SK-N-SH (cell line): ENCODE measurements around the gene ASIC4. TPM values are rescaled to one million over a fixed set of nuclear protein-coding genes. Genes with fewer than 3 reads are reported as not detected.

Source experiments
- CTCF ChIA-PET: fragments of 300-600, 350-600 bp; formaldehyde crosslinking; extraction: SDS; loops from one replicate; lab custom pipeline; 2021; lab: Yijun Ruan, JAX
- POLR2A ChIA-PET: fragments of 350-600 bp; sonication (Branson Sonifier 250); formaldehyde crosslinking; extraction: SDS; loops from one replicate; lab custom pipeline; 2020; ENCODE audit warnings: antibody characterized with exemption, inconsistent platforms; lab: Yijun Ruan, JAX
- DNase-seq: peaks from one replicate; pipeline ENCODE4 v3.0.0; 2012
- H2AFZ ChIP-seq: fragments of 200-600 bp; sonication (generic); 2 replicates; pipeline ENCODE4 v1.8.1; 2016; ENCODE audit warnings: antibody characterized with exemption, mild to moderate bottlenecking, low read depth
- H3F3A ChIP-seq: fragments of 200-600 bp; sonication (generic); replicated peaks from 2 replicates; pipeline ENCODE3; 2016; ENCODE audit warnings: antibody characterized with exemption, mild to moderate bottlenecking; ENCODE audit not compliant: insufficient read depth
- H3K27ac ChIP-seq, 2 experiments: fragments of 200-500 bp in 1 of 2; fragments of 200-600 bp in 1 of 2; sonication (Bioruptor generic) in 1 of 2; sonication (generic), shearing (Covaris generic) in 1 of 2; 2 replicates each; pipeline versions ENCODE4 v1.5.1 to v1.6.1; 2014 to 2016; ENCODE audit warnings: low read depth in 2 of 2, inconsistent platforms in 1 of 2, low read length in 1 of 2, mild to moderate bottlenecking in 1 of 2, mixed read lengths in 1 of 2
- H3K27me3 ChIP-seq: fragments of 200-600 bp; sonication (generic), shearing (Covaris generic); 2 replicates; pipeline ENCODE4 v1.6.1; 2016; ENCODE audit warnings: mixed run types; ENCODE audit not compliant: insufficient read depth
- H3K36me3 ChIP-seq, 2 experiments: fragments of 200-500 bp in 1 of 2; fragments of 200-600 bp in 1 of 2; sonication (Bioruptor generic) in 1 of 2; sonication (generic) in 1 of 2; replicated peaks in 1 of 2; 2 replicates each; pipeline versions ENCODE3 to v1.5.1; 2014 to 2016; ENCODE audit warnings: low read length in 1 of 2, mild to moderate bottlenecking in 1 of 2; ENCODE audit not compliant: insufficient read depth in 2 of 2, control insufficient read depth in 1 of 2
- H3K4me1 ChIP-seq, 2 experiments: fragments of 200-500 bp in 1 of 2; fragments of 200-600 bp in 1 of 2; sonication (Bioruptor generic) in 1 of 2; sonication (generic), shearing (Covaris generic) in 1 of 2; 2 replicates each; pipeline versions ENCODE4 v1.5.1 to v1.6.1; 2014 to 2016; ENCODE audit warnings: low read depth in 1 of 2, low read length in 1 of 2, mixed run types in 1 of 2; ENCODE audit not compliant: insufficient read depth in 2 of 2, control insufficient read depth in 1 of 2
- H3K4me2 ChIP-seq: fragments of 200-600 bp; sonication (generic), shearing (Covaris generic); 2 replicates; pipeline ENCODE4 v1.6.1; 2017; ENCODE audit warnings: mixed run types
- H3K4me3 ChIP-seq, 2 experiments: fragments of 200-500 bp in 1 of 2; fragments of 200-600 bp in 1 of 2; sonication (Bioruptor generic) in 1 of 2; sonication (generic), shearing (Covaris generic) in 1 of 2; 2 replicates each; pipeline versions ENCODE4 v1.5.1 to v1.8.1; 2014 to 2016; ENCODE audit warnings: low read depth in 2 of 2, inconsistent platforms in 1 of 2, low read length in 1 of 2, mild to moderate bottlenecking in 1 of 2, mixed read lengths in 1 of 2, moderate library complexity in 1 of 2
- H3K79me2 ChIP-seq: fragments of 200-600 bp; sonication (generic); 2 replicates; pipeline ENCODE4 v1.8.1; 2017; ENCODE audit warnings: mild to moderate bottlenecking; ENCODE audit not compliant: insufficient read depth
- H3K9ac ChIP-seq: fragments of 200-600 bp; sonication (generic); 2 replicates; pipeline ENCODE4 v1.6.1; 2017; ENCODE audit warnings: mixed run types
- H3K9me2 ChIP-seq: fragments of 200-600 bp; sonication (generic); 2 replicates; pipeline ENCODE4 v1.6.1; 2017; ENCODE audit warnings: mixed run types
- H3K9me3 ChIP-seq: fragments of 200-600 bp; sonication (generic); 2 replicates; pipeline ENCODE4 v1.6.1; 2017; ENCODE audit warnings: mixed run types, mild to moderate bottlenecking, moderate library complexity
- H4K20me1 ChIP-seq: fragments of 200-600 bp; sonication (generic); 2 replicates; pipeline ENCODE4 v1.6.1; 2017; ENCODE audit warnings: mild to moderate bottlenecking, mixed run types; ENCODE audit not compliant: insufficient read depth
- CHD2 ChIP-seq: fragments of 150-350 bp; IDR thresholded peaks from 2 replicates; pipeline ENCODE4 v1.6.1; 2018; ENCODE audit warnings: low read length; ENCODE audit not compliant: partially characterized antibody
- ELF1 ChIP-seq: IDR thresholded peaks from 2 replicates; pipeline ENCODE4 v1.4.0; 2012
- FOSL2 ChIP-seq: IDR thresholded peaks from 2 replicates; pipeline ENCODE4 v1.4.0; 2012; ENCODE audit warnings: low read depth, mild to moderate bottlenecking, moderate library complexity, borderline replicate concordance
- FOXJ3 ChIP-seq: sonication (generic); formaldehyde crosslinking; IDR thresholded peaks from 2 replicates; pipeline ENCODE4 v1.5.1; 2020; ENCODE audit warnings: mild to moderate bottlenecking, missing genetic modification reagents
- FOXM1 ChIP-seq: IDR thresholded peaks from 2 replicates; pipeline ENCODE4 v1.4.0; 2012; ENCODE audit warnings: low read depth, mild to moderate bottlenecking
- GATA2 ChIP-seq: sonication (generic); formaldehyde crosslinking; IDR thresholded peaks from 2 replicates; pipeline ENCODE4 v1.5.0; 2020; ENCODE audit warnings: mild to moderate bottlenecking, missing genetic modification reagents
- JUND ChIP-seq: IDR thresholded peaks from 2 replicates; pipeline ENCODE4 v1.4.0; 2012
- MXI1 ChIP-seq: IDR thresholded peaks from 2 replicates; pipeline ENCODE4 v1.6.1; 2012; ENCODE audit warnings: mild to moderate bottlenecking, low read depth, low read length, improper control_type of control experiment
- NRF1 ChIP-seq: IDR thresholded peaks from 2 replicates; pipeline ENCODE4 v1.6.1; 2012; ENCODE audit warnings: low read depth, mild to moderate bottlenecking, low read length
- SMC3 ChIP-seq: IDR thresholded peaks from 2 replicates; pipeline ENCODE4 v1.6.1; 2012; ENCODE audit warnings: low read depth, low read length, improper control_type of control experiment
- TCF12 ChIP-seq: IDR thresholded peaks from 2 replicates; pipeline ENCODE4 v1.4.0; 2012
- YY1 ChIP-seq: IDR thresholded peaks from 2 replicates; pipeline ENCODE4 v1.4.0; 2012; ENCODE audit warnings: low read depth, mild to moderate bottlenecking
- WGBS: methylation state at CpG from one replicate; pipeline ENCODE4 v1.1.6; 2017; ENCODE audit warnings: low lambda C conversion rate; 5-methylcytosine and 5-hydroxymethylcytosine counted together
- polyA plus RNA-seq, 3 experiments: library from polyadenylated mRNA; depleted of rRNA; stranded (reverse); fragments of >200 nt; gene quantifications; 2 replicates each; pipeline ENCODE4 v1.2.3, GENCODE V29; 2012
- TF ChIP-seq, protein P1 (sequence below): IDR thresholded peaks from 2 replicates; pipeline ENCODE4 v1.4.0; 2012; ENCODE audit warnings: low read depth, borderline replicate concordance
- TF ChIP-seq, protein P2 (sequence below): IDR thresholded peaks from 2 replicates; pipeline ENCODE4 v1.4.0; 2012; ENCODE audit warnings: low read depth, borderline replicate concordance
- TF ChIP-seq, protein P3 (sequence below): IDR thresholded peaks from 2 replicates; pipeline ENCODE4 v1.4.0; 2012; ENCODE audit warnings: low read depth
- TF ChIP-seq, protein P4 (sequence below): IDR thresholded peaks from 2 replicates; pipeline ENCODE4; 2012
- TF ChIP-seq, protein P5 (sequence below): fragments of 200-600 bp; sonication (generic); IDR thresholded peaks from 2 replicates; pipeline ENCODE4 v1.6.1; 2017; ENCODE audit warnings: antibody characterized with exemption, mild to moderate bottlenecking, moderate library complexity

ASIC4 gene
- polyA plus RNA-seq, 1 of the 3 experiments (the other 2 are of a cell fraction): 0.05 TPM

DNA sequence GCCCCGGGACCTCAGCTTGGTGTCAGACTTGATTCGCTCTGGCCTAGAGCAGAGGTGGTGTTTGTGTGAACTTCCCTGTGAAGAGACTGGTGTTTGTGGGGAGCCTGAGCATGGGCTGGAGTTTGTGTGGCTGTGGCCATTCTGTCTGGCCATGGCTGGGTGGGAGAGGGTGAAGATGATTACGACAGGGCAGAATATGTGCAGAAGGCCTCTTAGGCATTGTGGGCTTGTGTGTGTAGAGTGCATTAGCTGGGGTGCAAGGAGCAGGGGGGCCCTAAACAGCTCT lies 46.6 kb downstream of the ASIC4 start:
- Histone ChIP-seq H3K4me1 (peaks cover 0 to 10% of the 10 kb centered on the region in 2 experiments; a peak in 1 of 4 replicates), H3K79me2 (no peaks in the 10 kb centered on the region), H3K4me3 (no peak overlapping the region), H3K27ac (no peak overlapping the region), H3K9ac (no peak overlapping the region), H3K27me3 (no peaks in the 10 kb centered on the region), H2AFZ (no peak overlapping the region), H4K20me1 (no peaks in the 10 kb centered on the region), H3K4me2 (no peak overlapping the region), H3F3A (peaks cover 2% of the 10 kb centered on the region), H3K9me3 (no peaks in the 10 kb centered on the region), H3K36me3 (peaks cover 0 to 12% of the 10 kb centered on the region in 2 experiments), H3K9me2 (no peaks in the 10 kb centered on the region)
- POLR2A ChIA-PET: interaction anchor here (1.1 to 3.6 kb wide), 4 partner anchors 9 to 72 kb away, joined by 3 to 18 read pairs (median 6); partner anchors contain the start of gene STK11IP
- 65% methylated on average over 3 of the region's 3 CpGs for WGBS
- no peak for DNase-seq
- TF ChIP-seq, protein P1, sequence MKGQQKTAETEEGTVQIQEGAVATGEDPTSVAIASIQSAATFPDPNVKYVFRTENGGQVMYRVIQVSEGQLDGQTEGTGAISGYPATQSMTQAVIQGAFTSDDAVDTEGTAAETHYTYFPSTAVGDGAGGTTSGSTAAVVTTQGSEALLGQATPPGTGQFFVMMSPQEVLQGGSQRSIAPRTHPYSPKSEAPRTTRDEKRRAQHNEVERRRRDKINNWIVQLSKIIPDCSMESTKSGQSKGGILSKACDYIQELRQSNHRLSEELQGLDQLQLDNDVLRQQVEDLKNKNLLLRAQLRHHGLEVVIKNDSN: no peak
- TF ChIP-seq SMC3 (no peak), JUND (no peak), TCF12 (no peak), NRF1 (no peak), ELF1 (no peak), FOSL2 (no peak), GATA2 (CRISPR knock-in tag) (no peak), FOXM1 (no peak), YY1 (no peak), FOXJ3 (CRISPR knock-in tag) (no peak), MXI1 (no peak), CHD2 (no peak)
- TF ChIP-seq, protein P2, sequence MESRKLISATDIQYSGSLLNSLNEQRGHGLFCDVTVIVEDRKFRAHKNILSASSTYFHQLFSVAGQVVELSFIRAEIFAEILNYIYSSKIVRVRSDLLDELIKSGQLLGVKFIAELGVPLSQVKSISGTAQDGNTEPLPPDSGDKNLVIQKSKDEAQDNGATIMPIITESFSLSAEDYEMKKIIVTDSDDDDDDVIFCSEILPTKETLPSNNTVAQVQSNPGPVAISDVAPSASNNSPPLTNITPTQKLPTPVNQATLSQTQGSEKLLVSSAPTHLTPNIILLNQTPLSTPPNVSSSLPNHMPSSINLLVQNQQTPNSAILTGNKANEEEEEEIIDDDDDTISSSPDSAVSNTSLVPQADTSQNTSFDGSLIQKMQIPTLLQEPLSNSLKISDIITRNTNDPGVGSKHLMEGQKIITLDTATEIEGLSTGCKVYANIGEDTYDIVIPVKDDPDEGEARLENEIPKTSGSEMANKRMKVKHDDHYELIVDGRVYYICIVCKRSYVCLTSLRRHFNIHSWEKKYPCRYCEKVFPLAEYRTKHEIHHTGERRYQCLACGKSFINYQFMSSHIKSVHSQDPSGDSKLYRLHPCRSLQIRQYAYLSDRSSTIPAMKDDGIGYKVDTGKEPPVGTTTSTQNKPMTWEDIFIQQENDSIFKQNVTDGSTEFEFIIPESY: no peak
- TF ChIP-seq, protein P3, sequence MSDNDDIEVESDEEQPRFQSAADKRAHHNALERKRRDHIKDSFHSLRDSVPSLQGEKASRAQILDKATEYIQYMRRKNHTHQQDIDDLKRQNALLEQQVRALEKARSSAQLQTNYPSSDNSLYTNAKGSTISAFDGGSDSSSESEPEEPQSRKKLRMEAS: no peak
- TF ChIP-seq, protein P4, sequence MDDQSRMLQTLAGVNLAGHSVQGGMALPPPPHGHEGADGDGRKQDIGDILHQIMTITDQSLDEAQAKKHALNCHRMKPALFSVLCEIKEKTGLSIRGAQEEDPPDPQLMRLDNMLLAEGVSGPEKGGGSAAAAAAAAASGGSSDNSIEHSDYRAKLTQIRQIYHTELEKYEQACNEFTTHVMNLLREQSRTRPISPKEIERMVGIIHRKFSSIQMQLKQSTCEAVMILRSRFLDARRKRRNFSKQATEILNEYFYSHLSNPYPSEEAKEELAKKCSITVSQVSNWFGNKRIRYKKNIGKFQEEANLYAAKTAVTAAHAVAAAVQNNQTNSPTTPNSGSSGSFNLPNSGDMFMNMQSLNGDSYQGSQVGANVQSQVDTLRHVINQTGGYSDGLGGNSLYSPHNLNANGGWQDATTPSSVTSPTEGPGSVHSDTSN: no peak
- TF ChIP-seq, protein P5, sequence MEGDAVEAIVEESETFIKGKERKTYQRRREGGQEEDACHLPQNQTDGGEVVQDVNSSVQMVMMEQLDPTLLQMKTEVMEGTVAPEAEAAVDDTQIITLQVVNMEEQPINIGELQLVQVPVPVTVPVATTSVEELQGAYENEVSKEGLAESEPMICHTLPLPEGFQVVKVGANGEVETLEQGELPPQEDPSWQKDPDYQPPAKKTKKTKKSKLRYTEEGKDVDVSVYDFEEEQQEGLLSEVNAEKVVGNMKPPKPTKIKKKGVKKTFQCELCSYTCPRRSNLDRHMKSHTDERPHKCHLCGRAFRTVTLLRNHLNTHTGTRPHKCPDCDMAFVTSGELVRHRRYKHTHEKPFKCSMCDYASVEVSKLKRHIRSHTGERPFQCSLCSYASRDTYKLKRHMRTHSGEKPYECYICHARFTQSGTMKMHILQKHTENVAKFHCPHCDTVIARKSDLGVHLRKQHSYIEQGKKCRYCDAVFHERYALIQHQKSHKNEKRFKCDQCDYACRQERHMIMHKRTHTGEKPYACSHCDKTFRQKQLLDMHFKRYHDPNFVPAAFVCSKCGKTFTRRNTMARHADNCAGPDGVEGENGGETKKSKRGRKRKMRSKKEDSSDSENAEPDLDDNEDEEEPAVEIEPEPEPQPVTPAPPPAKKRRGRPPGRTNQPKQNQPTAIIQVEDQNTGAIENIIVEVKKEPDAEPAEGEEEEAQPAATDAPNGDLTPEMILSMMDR: no peak
- CTCF ChIA-PET: interaction anchor here (0.7 to 7.5 kb wide), 35 partner anchors 9 to 262 kb away, joined by 3 to 107 read pairs (median 6); partner anchors contain the start of genes CHPF, DES, INHA and OBSL1
